Liver (tissue), 9 donors: Measurements from ENCODE around the gene EXOC4. TPM values are rescaled to one million over a fixed set of nuclear protein-coding genes. Genes with fewer than 3 reads are reported as not detected.

Experiments used
- DNase-seq: peaks from one replicate; pipeline ENCODE4 v3.0.0-alpha.2; 2017; ENCODE audit warnings: low spot score
- H3K27ac ChIP-seq, 2 donors: one replicate each; pipeline ENCODE4 v1.7.0; 2013; ENCODE audit warnings: inconsistent platforms in 2 of 2, low read length in 2 of 2, control low read depth in 1 of 2, low read depth in 1 of 2, mild to moderate bottlenecking in 1 of 2
- H3K27me3 ChIP-seq, 4 donors: one replicate each; pipeline versions ENCODE4 v1.6.1 to v1.7.0; 2013; ENCODE audit warnings: low read length in 3 of 4, inconsistent platforms in 1 of 4, mild to moderate bottlenecking in 1 of 4, moderate library complexity in 1 of 4; ENCODE audit not compliant: control insufficient read depth in 4 of 4, insufficient read depth in 4 of 4
- H3K36me3 ChIP-seq, 4 donors: one replicate each; pipeline versions ENCODE4 v1.6.1 to v1.7.0; 2013; ENCODE audit warnings: low read length in 3 of 4, mild to moderate bottlenecking in 3 of 4, low read depth in 1 of 4, moderate library complexity in 1 of 4; ENCODE audit not compliant: control insufficient read depth in 4 of 4, insufficient read depth in 3 of 4
- H3K4me1 ChIP-seq, 4 donors: one replicate each; pipeline versions ENCODE4 v1.6.1 to v1.7.0; 2013; ENCODE audit warnings: low read length in 3 of 4, mild to moderate bottlenecking in 3 of 4, moderate library complexity in 1 of 4; ENCODE audit not compliant: control insufficient read depth in 4 of 4, insufficient read depth in 4 of 4
- H3K4me3 ChIP-seq, 3 donors: one replicate each; pipeline versions ENCODE4 v1.6.1 to v1.7.0; 2013; ENCODE audit warnings: low read length in 3 of 3, control low read depth in 1 of 3, low read depth in 1 of 3, mild to moderate bottlenecking in 1 of 3
- H3K9ac ChIP-seq, 2 donors: one replicate each; pipeline ENCODE4 v1.7.0; 2013; ENCODE audit warnings: low read length in 2 of 2, mild to moderate bottlenecking in 2 of 2, moderate library complexity in 2 of 2, control low read depth in 1 of 2, low read depth in 1 of 2
- H3K9me3 ChIP-seq, 4 donors: one replicate each; pipeline versions ENCODE4 v1.6.1 to v1.7.0; 2013; ENCODE audit warnings: low read length in 3 of 4; ENCODE audit not compliant: control insufficient read depth in 4 of 4
- EGR1 ChIP-seq, 2 donors: IDR thresholded peaks; 2 replicates each; pipeline ENCODE4 v1.6.1; 2016 to 2018; ENCODE audit warnings: antibody characterized with exemption in 2 of 2, low read depth in 2 of 2
- FOXA1 ChIP-seq: IDR thresholded peaks from 2 replicates; pipeline ENCODE4 v1.6.1; 2016; ENCODE audit warnings: antibody characterized with exemption
- FOXA2 ChIP-seq: IDR thresholded peaks from 2 replicates; pipeline ENCODE4 v1.6.1; 2016; ENCODE audit warnings: antibody characterized with exemption
- GABPA ChIP-seq, 2 donors: IDR thresholded peaks in 1 of 2; conservative IDR thresholded peaks in 1 of 2; 2 replicates each; pipeline ENCODE4 v1.6.1; 2016; ENCODE audit warnings: antibody characterized with exemption in 2 of 2, mild to moderate bottlenecking in 1 of 2, moderate library complexity in 1 of 2
- HNF4A ChIP-seq, 2 donors: conservative IDR thresholded peaks; 2 replicates each; pipeline ENCODE4 v1.6.1; 2016; ENCODE audit warnings: antibody characterized with exemption in 2 of 2, mild to moderate bottlenecking in 2 of 2
- NR2F2 ChIP-seq: IDR thresholded peaks from 2 replicates; pipeline ENCODE4 v1.6.1; 2016; ENCODE audit warnings: antibody characterized with exemption
- RAD21 ChIP-seq, 2 donors: IDR thresholded peaks; 2 replicates each; pipeline ENCODE4 v1.6.1; 2016; ENCODE audit warnings: antibody characterized with exemption in 2 of 2, mild to moderate bottlenecking in 2 of 2
- RXRA ChIP-seq, 2 donors: IDR thresholded peaks; 2 replicates each; pipeline ENCODE4 v1.6.1; 2017 to 2018; ENCODE audit warnings: antibody characterized with exemption in 2 of 2, mild to moderate bottlenecking in 1 of 2
- SP1 ChIP-seq: IDR thresholded peaks from 2 replicates; pipeline ENCODE4 v1.6.1; 2018; ENCODE audit warnings: antibody characterized with exemption, mild to moderate bottlenecking
- TAF1 ChIP-seq: conservative IDR thresholded peaks from 2 replicates; pipeline ENCODE4 v1.6.1; 2016; ENCODE audit warnings: antibody characterized with exemption, mild to moderate bottlenecking
- WGBS: extraction: QIAGEN DNeasy Blood & Tissue Kit; methylation state at CpG from one replicate; pipeline ENCODE4 v1.1.7; 2013; 5-methylcytosine and 5-hydroxymethylcytosine counted together
- polyA plus RNA-seq, 2 donors: library from polyadenylated mRNA; stranded (reverse) in 1 of 2; unstranded in 1 of 2; fragments of 200-250 nt in 1 of 2; fragments of >200 nt in 1 of 2; fragmentation: Nextera tagmentation in 1 of 2; extraction: Ambion mirVana in 1 of 2; gene quantifications; one replicate each; pipeline versions ENCODE4 v1.2.1 to v1.2.3, GENCODE V29; 2013 to 2015
- total RNA-seq, 2 donors: library from RNA; depleted of rRNA; stranded (reverse); fragments of >200 nt; gene quantifications; one replicate each; pipeline ENCODE4 v1.2.3, GENCODE V29; 2014
- TF ChIP-seq, protein P1 (sequence below): IDR thresholded peaks from 2 replicates; pipeline ENCODE4 v1.6.1; 2016; ENCODE audit warnings: antibody characterized with exemption, mild to moderate bottlenecking
- TF ChIP-seq, protein P2 (sequence below): IDR thresholded peaks from 2 replicates; pipeline ENCODE4 v1.6.1; 2016; ENCODE audit warnings: antibody characterized with exemption
- donor health status: healthy.
- donor health status: healthy.
- donor health status: healthy.
- donor health status: healthy.
- donor health status: healthy.

Gene EXOC4
- total and polyA plus RNA-seq, 4 donors: 9.5 to 55.9 (median 23.6) TPM

DNA sequence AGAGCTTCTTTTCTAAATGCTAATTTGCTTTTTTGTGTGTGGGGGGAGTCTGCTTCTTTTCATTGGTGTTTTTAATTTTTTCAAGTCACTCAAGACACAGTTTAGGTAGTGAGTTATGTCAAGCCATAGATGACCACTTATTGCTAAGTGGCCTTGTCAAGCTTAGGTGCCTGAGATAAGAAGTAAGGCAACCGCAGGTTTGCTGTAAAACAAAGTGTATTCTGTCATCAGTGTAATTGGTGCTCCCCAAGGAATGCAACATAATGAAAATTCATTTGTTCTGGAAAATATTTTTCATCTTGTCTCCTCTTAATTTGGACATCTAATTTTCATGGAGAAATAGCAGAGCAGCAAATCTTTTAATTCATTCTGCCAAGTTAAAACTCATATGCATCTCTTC is 249.6 kb downstream of the EXOC4 start:
- Histone ChIP-seq H3K27me3 (no peaks in the 10 kb centered on the region), H3K4me1 (no peaks in the 10 kb centered on the region), H3K4me3 (no peak overlapping the region), H3K9ac (no peak overlapping the region), H3K36me3 (no peaks in the 10 kb centered on the region), H3K9me3 (peaks cover 0 to 3% (median 0%) of the 10 kb centered on the region in 4 donors), H3K27ac (no peak overlapping the region)
- DNase-seq: no peak
- 90% methylated on average over 1 of the region's 1 CpG for WGBS
- TF ChIP-seq, protein P1, sequence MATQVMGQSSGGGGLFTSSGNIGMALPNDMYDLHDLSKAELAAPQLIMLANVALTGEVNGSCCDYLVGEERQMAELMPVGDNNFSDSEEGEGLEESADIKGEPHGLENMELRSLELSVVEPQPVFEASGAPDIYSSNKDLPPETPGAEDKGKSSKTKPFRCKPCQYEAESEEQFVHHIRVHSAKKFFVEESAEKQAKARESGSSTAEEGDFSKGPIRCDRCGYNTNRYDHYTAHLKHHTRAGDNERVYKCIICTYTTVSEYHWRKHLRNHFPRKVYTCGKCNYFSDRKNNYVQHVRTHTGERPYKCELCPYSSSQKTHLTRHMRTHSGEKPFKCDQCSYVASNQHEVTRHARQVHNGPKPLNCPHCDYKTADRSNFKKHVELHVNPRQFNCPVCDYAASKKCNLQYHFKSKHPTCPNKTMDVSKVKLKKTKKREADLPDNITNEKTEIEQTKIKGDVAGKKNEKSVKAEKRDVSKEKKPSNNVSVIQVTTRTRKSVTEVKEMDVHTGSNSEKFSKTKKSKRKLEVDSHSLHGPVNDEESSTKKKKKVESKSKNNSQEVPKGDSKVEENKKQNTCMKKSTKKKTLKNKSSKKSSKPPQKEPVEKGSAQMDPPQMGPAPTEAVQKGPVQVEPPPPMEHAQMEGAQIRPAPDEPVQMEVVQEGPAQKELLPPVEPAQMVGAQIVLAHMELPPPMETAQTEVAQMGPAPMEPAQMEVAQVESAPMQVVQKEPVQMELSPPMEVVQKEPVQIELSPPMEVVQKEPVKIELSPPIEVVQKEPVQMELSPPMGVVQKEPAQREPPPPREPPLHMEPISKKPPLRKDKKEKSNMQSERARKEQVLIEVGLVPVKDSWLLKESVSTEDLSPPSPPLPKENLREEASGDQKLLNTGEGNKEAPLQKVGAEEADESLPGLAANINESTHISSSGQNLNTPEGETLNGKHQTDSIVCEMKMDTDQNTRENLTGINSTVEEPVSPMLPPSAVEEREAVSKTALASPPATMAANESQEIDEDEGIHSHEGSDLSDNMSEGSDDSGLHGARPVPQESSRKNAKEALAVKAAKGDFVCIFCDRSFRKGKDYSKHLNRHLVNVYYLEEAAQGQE: no peak

DNA sequence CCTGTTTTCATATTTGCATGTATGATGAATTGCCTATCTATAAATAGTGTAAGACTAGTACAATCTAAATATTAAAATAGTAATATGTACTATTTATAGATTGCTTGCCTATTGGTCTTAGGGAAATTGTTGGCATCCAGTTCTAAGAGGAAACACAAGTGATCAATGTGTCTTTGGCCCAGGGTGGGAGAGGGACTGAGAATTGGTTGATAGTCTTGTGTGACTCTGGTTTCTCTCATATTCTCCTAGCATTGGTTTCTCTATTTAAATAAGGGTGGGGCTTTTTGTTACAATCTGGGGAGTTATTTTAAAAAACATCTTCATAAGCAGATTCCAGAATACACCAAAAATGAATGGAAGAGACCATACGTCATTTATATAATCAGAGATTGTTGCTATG is 250.1 kb downstream of the EXOC4 start:
- DNase-seq: no peak
- Histone ChIP-seq H3K4me3 (no peak overlapping the region), H3K27ac (no peak overlapping the region), H3K27me3 (no peaks in the 10 kb centered on the region), H3K36me3 (no peaks in the 10 kb centered on the region), H3K9me3 (peaks cover 0 to 3% (median 0%) of the 10 kb centered on the region in 4 donors), H3K9ac (no peak overlapping the region), H3K4me1 (no peaks in the 10 kb centered on the region)
- TF ChIP-seq, protein P2, sequence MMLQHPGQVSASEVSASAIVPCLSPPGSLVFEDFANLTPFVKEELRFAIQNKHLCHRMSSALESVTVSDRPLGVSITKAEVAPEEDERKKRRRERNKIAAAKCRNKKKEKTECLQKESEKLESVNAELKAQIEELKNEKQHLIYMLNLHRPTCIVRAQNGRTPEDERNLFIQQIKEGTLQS: no peak
- 96% methylated on average over 1 of the region's 1 CpG for WGBS

DNA sequence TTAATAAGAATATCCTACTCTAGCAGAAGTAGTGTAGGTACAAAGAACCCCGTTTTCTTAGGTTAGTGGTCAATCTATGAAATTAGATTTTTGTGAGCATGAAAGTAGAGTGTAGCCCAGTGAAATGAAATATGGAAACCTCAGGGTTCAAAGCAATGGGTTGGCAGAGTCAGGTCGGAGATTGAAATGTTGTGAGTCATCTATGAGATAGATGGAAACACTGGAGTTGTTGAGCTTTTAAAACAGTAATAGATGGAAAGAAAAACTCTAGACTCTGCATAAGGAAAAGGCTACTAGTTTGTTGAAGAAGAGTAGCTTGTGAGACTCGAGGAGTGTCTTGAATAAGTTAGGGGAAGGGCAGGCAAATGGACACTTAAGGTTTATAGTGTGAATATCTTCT is 251.9 kb downstream of the EXOC4 start:
- Histone ChIP-seq H3K27ac (no peak overlapping the region), H3K27me3 (no peaks in the 10 kb centered on the region), H3K36me3 (no peaks in the 10 kb centered on the region), H3K9me3 (peaks cover 0 to 3% (median 0%) of the 10 kb centered on the region in 4 donors), H3K4me1 (no peaks in the 10 kb centered on the region), H3K9ac (no peak overlapping the region), H3K4me3 (no peak overlapping the region)
- no peak for DNase-seq
- 94% methylated on average over 3 of the region's 3 CpGs for WGBS
- no peak for TF ChIP-seq SP1
- TF ChIP-seq, protein P1: no peak
- no peak for TF ChIP-seq TAF1
- no peak for TF ChIP-seq FOXA1
- no peak for TF ChIP-seq NR2F2
- no peak for TF ChIP-seq FOXA2
- no peak for TF ChIP-seq EGR1 (IDR thresholded peaks at IDR 0.05; ENCODE audit: low read depth in 2 of 2)
- no peak for TF ChIP-seq RAD21 (IDR thresholded peaks at IDR 0.05)
- TF ChIP-seq RXRA (IDR thresholded peaks at IDR 0.05): no peak
- TF ChIP-seq, protein P2: no peak
- TF ChIP-seq GABPA (IDR thresholded peaks at IDR 0.05 in 1 of 2, conservative IDR thresholded peaks at IDR 0.05 in 1 of 2): no peak
- TF ChIP-seq HNF4A (conservative IDR thresholded peaks at IDR 0.05): no peak
